Mononuclear cell (primary cell): ENCODE data around the gene B3GNT8. TPM values are rescaled to one million over a fixed set of nuclear protein-coding genes. Genes with fewer than 3 reads are reported as not detected.
"Not testable (repeated sequence)": the region's sequence is repeated elsewhere in the genome, so short reads cannot be mapped to it uniquely, and the experiment has no call there.

Experiments
- H3K27me3 ChIP-seq: 2 replicates; pipeline ENCODE4 v1.6.0; 2011; ENCODE audit warnings: low read length, control low read depth; ENCODE audit not compliant: insufficient read depth
- H3K4me1 ChIP-seq: 2 replicates; pipeline ENCODE4 v1.5.1; 2011; ENCODE audit warnings: mild to moderate bottlenecking, low read length, control low read depth; ENCODE audit not compliant: insufficient read depth
- H3K4me3 ChIP-seq: 2 replicates; pipeline ENCODE4 v1.5.1; 2011; ENCODE audit warnings: mild to moderate bottlenecking, low read length, moderate library complexity
- H3K9me3 ChIP-seq: 2 replicates; pipeline ENCODE4 v1.5.1; 2011; ENCODE audit warnings: low read depth, mild to moderate bottlenecking, control low read depth, low read length
- total RNA-seq: library from RNA; depleted of rRNA; stranded (reverse); fragments of >200 nt; gene quantifications from one replicate; pipeline ENCODE4 v1.2.3, GENCODE V29; 2012

Gene B3GNT8
- 0.42 TPM for total RNA-seq

GRCh38 chr19:41426952-41427646 is at the start of gene B3GNT8:
TSS of gene B3GNT8 (minus strand) at chr19:41427374. CDS start at chr19:41426778, 596 bp downstream.
- Histone ChIP-seq H3K9me3 (no peaks in the 10 kb centered on the region), H3K27me3 (no peaks in the 10 kb centered on the region), H3K4me1 (peaks cover 73% of the 10 kb centered on the region), H3K4me3 (peak within 1 kb of the TSS; percentile 55)

GRCh38 chr19:41476583-41476982 is 49.4 kb upstream of the B3GNT8 start:
- Histone ChIP-seq H3K27me3 (peaks cover 16% of the 10 kb centered on the region), H3K4me1 (no peaks in the 10 kb centered on the region), H3K4me3 (no peak overlapping the region), H3K9me3 (no peaks in the 10 kb centered on the region)

GRCh38 chr19:41463257-41464256 is 36.4 kb upstream of the B3GNT8 start:
- Histone ChIP-seq H3K4me1 (peaks cover 11% of the 10 kb centered on the region), H3K27me3 (peaks cover 32% of the 10 kb centered on the region)
- H3K4me3 ChIP-seq, H3K9me3 ChIP-seq: not testable (repeated sequence)

- H3K4me3 ChIP-seq, result no peak overlapping the region
- H3K27me3 ChIP-seq, result peaks cover 23% of the 10 kb centered on the region
- peaks cover 11% of the 10 kb centered on the region for H3K4me1 ChIP-seq
- no peaks in the 10 kb centered on the region for H3K9me3 ChIP-seq
Observed at GRCh38 chr19:41462497-41462896, 35.3 kb upstream of the B3GNT8 start.

- Histone ChIP-seq H3K4me1 (no peaks in the 10 kb centered on the region), H3K27me3 (peaks cover 18% of the 10 kb centered on the region), H3K4me3 (no peak overlapping the region), H3K9me3 (no peaks in the 10 kb centered on the region)
Observed at GRCh38 chr19:41457241-41457640, 30.1 kb upstream of the B3GNT8 start.

GRCh38 chr19:41456342-41456918 is 29.3 kb upstream of the B3GNT8 start:
- H3K4me1 ChIP-seq, result no peaks in the 10 kb centered on the region
- no peaks in the 10 kb centered on the region for H3K9me3 ChIP-seq
- H3K4me3 ChIP-seq, result no peak overlapping the region
- H3K27me3 ChIP-seq, result peaks cover 18% of the 10 kb centered on the region

GRCh38 chr19:41455936-41456335 is 28.8 kb upstream of the B3GNT8 start:
- no peak overlapping the region for H3K4me3 ChIP-seq

GRCh38 chr19:41452584-41453275 is 25.6 kb upstream of the B3GNT8 start:
- H3K4me1 ChIP-seq, result peaks cover 12% of the 10 kb centered on the region
- H3K4me3 ChIP-seq, result no peak overlapping the region
- H3K9me3 ChIP-seq, result no peaks in the 10 kb centered on the region
- H3K27me3 ChIP-seq, result peaks cover 2% of the 10 kb centered on the region

More at GRCh38 chr19:41455936-41456335, 28.8 kb upstream of the B3GNT8 start:
- H3K9me3 ChIP-seq, result no peaks in the 10 kb centered on the region
- H3K27me3 ChIP-seq, result peaks cover 14% of the 10 kb centered on the region
- H3K4me1 ChIP-seq, result no peaks in the 10 kb centered on the region

GRCh38 chr19:41449865-41450178 is 22.6 kb upstream of the B3GNT8 start:
- Histone ChIP-seq H3K4me3 (no peak overlapping the region), H3K4me1 (peaks cover 13% of the 10 kb centered on the region), H3K9me3 (no peaks in the 10 kb centered on the region), H3K27me3 (no peaks in the 10 kb centered on the region)

GRCh38 chr19:41449079-41449864 is 22.1 kb upstream of the B3GNT8 start:
- no peaks in the 10 kb centered on the region for H3K27me3 ChIP-seq
- peaks cover 13% of the 10 kb centered on the region for H3K4me1 ChIP-seq
- no peaks in the 10 kb centered on the region for H3K9me3 ChIP-seq
- no peak overlapping the region for H3K4me3 ChIP-seq

GRCh38 chr19:41447732-41448332 is 20.7 kb upstream of the B3GNT8 start:
- H3K9me3 ChIP-seq, result no peaks in the 10 kb centered on the region
- H3K4me1 ChIP-seq, result peaks cover 13% of the 10 kb centered on the region
- H3K27me3 ChIP-seq, result no peaks in the 10 kb centered on the region
- no peak overlapping the region for H3K4me3 ChIP-seq

GRCh38 chr19:41445575-41445974 is 18.4 kb upstream of the B3GNT8 start:
- Histone ChIP-seq H3K4me3 (no peak overlapping the region), H3K4me1 (peaks cover 17% of the 10 kb centered on the region), H3K27me3 (no peaks in the 10 kb centered on the region), H3K9me3 (no peaks in the 10 kb centered on the region)

- Histone ChIP-seq H3K4me3 (no peak overlapping the region), H3K4me1 (peaks cover 24% of the 10 kb centered on the region), H3K27me3 (no peaks in the 10 kb centered on the region), H3K9me3 (no peaks in the 10 kb centered on the region)
Observed at GRCh38 chr19:41443813-41444455, 16.8 kb upstream of the B3GNT8 start.
